ENCODE measurements around the gene ENPP4.
A peak's percentile ranks its signal among the peaks of the same experiment; 100 is the strongest.
"Not testable (repeated sequence)": the region's sequence is repeated elsewhere in the genome, so short reads cannot be mapped to it uniquely, and the experiment has no call there.

ENPP4 gene, protein sequence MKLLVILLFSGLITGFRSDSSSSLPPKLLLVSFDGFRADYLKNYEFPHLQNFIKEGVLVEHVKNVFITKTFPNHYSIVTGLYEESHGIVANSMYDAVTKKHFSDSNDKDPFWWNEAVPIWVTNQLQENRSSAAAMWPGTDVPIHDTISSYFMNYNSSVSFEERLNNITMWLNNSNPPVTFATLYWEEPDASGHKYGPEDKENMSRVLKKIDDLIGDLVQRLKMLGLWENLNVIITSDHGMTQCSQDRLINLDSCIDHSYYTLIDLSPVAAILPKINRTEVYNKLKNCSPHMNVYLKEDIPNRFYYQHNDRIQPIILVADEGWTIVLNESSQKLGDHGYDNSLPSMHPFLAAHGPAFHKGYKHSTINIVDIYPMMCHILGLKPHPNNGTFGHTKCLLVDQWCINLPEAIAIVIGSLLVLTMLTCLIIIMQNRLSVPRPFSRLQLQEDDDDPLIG

GRCh38 chr6:46129629-46130511, at the start of gene ENPP4:
ENPP4 (plus strand) TSS chr6:46129989; CDS start chr6:46139584, 9,595 bp downstream.
- DNase-seq (ENCODE audit: low spot score): peak; percentile 100

DNA sequence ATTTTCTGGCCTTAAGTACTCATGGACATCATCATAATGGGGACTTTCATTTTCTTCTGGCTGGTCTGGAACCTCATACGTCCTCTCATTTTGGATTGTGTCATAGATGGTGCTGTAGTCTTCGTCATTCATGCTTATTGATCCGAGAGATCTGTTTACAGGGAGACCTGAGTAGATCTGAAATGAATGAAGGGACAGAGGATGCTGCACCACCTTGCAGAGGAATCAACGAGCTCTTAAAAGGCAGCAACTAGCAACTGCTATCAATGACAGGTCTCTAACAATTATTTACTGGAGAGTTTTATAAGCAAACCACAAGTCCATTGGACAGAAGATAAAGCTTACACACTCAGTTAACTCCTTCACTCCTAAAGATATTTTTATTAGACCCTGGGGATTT, 49.7 kb upstream of the ENPP4 start:
- no peak for DNase-seq (ENCODE audit: low spot score)

DNA sequence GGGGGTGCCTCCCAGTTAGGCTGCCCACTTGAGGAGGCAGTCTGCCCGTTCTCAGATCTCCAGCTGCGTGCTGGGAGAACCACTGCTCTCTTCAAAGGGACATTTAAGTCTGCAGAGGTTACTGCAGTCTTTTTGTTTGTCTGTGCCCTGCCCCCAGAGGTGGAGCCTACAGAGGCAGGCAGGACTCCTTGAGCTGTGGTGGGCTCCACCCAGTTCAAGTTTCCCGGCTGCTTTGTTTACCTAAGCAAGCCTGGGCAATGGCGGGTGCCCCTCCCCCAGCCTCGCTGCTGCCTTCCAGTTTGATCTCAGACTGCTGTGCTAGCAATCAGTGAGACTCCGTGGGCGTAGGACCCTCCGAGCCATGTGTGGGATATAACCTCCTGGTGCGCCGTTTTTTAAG, 44.1 kb upstream of the ENPP4 start:
- DNase-seq (ENCODE audit: low spot score): not testable (repeated sequence)

GRCh38 chr6:46090115-46091079, 39.4 kb upstream of the ENPP4 start:
- DNase-seq (ENCODE audit: low spot score): peak; percentile 72

GRCh38 chr6:46091080-46091478, 38.7 kb upstream of the ENPP4 start:
- no peak for DNase-seq (ENCODE audit: low spot score)

DNA sequence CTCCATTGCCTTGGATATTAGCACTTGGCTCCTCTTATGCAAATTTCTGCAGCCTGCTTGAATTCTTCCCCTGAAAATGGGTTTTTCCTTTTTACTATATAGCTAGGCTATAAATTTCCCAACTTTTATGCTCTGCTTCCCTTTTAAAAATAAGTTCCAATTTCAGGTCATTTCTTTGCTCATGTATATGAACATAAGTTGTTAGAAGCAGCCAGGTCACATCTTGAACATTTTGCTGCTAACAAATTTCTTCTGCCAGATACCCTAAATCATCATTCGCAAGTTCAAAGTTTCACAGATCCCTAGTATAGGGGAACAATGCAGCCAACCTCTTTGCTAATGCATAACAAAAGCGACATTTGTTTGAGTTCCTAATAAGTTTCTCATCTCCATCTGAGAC, 34.5 kb upstream of the ENPP4 start:
- no peak for DNase-seq (ENCODE audit: low spot score)

GRCh38 chr6:46097366-46097765, 32.4 kb upstream of the ENPP4 start:
- DNase-seq (ENCODE audit: low spot score): no peak

DNA sequence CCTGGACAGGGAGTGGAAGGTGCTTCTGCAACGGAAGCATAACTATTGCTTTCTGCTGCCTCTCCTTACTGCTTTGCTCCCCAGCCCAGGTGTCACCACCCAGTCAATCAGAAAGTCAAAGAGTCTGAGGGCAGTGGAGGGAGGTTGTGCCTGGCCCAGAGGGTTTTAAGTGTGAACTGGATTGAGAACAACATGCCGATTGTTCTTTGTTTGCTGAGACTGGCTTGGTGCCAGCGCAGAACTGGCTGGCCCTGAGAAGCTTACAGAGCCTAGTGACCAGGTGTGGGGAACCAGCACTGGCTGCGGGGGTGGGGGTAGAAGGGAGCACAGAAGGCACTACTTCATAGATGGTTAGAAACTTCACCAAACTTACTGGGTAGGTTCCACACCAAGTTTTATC, 31.1 kb upstream of the ENPP4 start:
- peak; percentile 17 for DNase-seq (ENCODE audit: low spot score)

DNA sequence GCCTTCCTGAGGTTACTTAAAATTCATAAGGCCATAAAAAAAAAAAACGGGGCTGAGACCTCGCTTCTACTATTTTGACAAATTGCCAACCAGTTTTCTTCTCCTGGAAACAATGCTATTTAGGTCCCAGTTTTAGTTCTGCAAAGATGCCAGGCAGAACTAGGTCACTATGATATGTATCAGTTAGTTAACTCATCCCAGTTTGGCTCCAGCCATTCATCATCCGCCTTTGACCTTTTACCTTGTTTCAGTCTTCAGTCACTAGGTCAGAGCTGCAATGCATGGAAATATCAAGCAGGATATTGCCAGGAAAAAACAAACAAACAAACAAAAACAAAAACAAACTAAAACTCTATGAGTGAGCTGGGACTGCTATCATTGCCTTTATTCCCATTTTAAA, 29.8 kb upstream of the ENPP4 start:
- no peak for DNase-seq (ENCODE audit: low spot score)

- no peak for DNase-seq (ENCODE audit: low spot score)
These were observed 27.7 kb upstream of the ENPP4 start for GRCh38 chr6:46102123-46102522.

- no peak for DNase-seq (ENCODE audit: low spot score)
These were observed 26.2 kb upstream of the ENPP4 start for GRCh38 chr6:46103441-46104115.

DNA sequence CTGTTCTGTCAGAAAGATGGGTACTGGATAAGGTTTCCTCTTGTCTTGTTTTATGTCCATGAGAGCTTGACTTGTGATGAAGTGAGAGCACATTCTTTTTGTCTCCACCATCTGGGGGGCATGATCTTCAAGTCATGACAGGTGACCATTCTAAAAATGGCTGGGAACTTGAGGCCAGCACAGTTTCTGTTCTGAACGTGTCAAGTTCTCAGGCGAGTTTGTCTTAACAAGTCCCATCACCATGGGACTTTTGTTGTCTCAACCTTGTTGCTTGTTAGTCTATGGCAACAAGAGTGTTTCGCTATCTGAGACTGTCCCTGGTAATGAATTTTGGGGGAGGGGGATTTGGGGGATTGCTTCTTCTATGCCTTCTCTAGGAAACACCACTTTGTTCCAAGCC, 25.6 kb upstream of the ENPP4 start:
- DNase-seq (ENCODE audit: low spot score): no peak

DNA sequence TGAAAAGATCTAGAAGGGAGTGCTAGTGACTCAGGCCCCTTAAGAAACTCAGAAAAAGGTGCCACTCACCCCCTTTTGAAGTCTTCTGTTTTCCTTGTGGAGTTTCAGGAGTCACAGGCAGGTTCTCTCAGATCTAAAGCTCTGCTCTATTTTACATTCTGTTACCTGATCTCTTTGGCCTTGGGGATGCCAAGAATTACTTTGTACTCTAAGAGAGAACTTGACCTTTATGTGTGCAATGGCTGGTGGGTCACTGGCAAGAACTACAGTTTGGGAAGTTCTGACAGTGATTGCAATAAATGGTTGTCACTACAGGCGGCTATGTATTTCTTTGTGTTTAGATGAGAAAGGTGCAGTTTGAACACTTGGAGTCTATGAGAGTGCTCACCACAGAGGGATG, 24.2 kb upstream of the ENPP4 start:
- DNase-seq (ENCODE audit: low spot score): no peak

DNA sequence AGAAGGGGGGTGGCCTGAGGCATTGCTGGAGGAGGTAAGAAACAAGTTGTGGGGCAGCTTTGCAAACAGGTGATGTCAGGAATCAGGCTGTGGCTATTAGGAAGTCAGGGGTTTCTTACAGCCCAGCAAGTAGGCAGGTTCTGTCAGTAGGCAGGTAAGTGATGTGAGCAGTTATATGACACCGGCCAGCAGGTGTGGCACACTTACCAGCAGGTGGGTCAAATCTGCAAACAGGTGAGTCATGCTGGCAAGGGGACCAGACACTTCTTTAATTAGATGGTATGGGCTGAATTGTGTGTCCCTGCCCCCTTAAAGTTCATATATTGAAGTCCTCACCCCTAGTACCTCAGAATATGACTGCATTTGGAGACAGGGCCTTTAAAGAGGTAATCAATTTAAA, 16.4 kb upstream of the ENPP4 start:
- no peak for DNase-seq (ENCODE audit: low spot score)

- DNase-seq (ENCODE audit: low spot score): no peak
These were observed 14.2 kb upstream of the ENPP4 start for GRCh38 chr6:46115634-46116033.

DNA sequence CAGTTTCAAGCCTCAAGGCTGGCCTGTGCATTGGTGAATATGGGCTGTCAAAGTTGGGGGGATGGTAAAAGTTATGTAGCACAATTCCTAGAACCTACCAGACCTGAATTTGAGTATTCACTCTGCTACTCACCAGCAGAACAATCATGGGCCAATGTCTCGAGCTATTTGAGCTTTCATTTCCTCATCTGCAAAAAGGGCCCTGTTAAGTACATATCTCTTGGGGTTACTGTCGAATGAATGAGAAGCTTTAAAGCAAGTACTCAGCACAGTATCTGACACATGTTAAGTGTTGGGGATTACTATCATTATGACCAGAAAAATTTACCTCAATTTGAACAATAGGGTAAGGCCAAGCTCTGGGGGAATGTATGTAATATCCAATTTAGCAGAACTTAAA, 13.5 kb upstream of the ENPP4 start:
- DNase-seq (ENCODE audit: low spot score): no peak

- no peak for DNase-seq (ENCODE audit: low spot score)
These were observed 11.6 kb upstream of the ENPP4 start for GRCh38 chr6:46118157-46118556.

DNA sequence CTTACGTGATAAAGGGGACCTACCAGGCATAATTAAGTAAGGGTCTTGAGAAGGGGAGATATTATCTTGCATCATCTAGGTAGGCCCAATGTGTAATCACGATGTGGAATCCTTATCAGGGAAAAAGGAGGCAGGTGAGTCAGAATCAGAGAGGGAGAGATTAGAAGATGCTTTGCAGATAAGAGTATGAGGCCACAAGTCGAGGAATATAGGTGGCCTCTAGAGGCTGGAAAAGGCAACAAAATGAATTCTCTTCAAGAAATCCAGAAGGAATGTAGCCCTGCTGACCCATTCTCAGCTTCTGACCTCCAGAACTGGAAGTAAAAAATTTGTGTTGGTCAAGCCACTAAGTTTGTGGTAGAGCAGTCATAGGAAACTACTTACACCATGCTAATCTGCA, 11.0 kb upstream of the ENPP4 start:
- no peak for DNase-seq (ENCODE audit: low spot score)

DNA sequence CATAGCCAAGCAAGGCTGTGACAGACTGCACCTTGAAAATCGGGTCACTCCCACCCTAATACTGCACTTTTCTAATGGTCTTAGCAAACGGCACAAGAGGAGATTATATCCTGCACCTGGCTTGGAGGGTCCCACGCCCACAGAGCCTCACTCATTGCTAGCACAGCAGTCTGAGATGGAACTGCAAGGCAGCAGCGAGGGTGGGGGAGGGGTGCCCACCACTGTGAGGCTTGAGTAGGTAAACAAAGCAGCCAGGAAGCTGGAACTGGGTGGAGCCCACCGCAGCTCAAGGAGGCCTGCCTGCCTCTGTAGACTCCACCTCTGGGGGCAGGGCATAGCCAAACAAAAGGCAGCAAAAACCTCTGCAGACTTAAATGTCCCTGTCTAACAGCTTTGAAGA, 10.1 kb upstream of the ENPP4 start:
- DNase-seq (ENCODE audit: low spot score): not testable (repeated sequence)

DNA sequence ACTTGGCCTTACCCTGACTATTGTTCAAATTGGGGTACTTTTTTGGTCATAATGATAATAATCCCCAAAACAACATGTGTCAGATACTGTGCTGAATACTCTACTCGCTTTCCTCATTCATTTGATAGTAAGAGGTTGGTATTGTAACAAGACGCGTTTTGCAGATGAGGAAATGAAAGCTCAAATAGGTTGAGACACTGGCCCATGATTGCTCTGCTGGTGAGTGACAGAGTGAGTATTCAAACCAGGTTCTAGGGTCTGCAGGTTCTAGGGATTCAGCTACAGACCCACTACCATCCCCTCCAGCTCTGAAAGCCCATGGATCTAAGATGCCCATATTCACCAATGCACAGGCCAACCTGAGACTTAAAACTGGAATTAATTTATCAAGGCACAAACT, 1.3 kb upstream of the ENPP4 start:
- no peak for DNase-seq (ENCODE audit: low spot score)

- DNase-seq (ENCODE audit: low spot score): no peak
These were observed 529 bp upstream of the ENPP4 start for GRCh38 chr6:46129291-46129628.

- DNase-seq (ENCODE audit: low spot score): no peak
These were observed 877 bp downstream of the ENPP4 start for GRCh38 chr6:46130666-46131065.
